Liver (tissue), 3 donors: ENCODE data around the gene WNT5A.

Experiments used
- ATF3 ChIP-seq: IDR thresholded peaks from 2 replicates; pipeline ENCODE4 v1.6.1; 2016; ENCODE audit warnings: antibody characterized with exemption
- CTCF ChIP-seq: fragments of 150-350 bp; IDR thresholded peaks from 2 replicates; pipeline ENCODE4 v1.5.1; 2017; ENCODE audit warnings: improper control_type of control experiment, low read depth, low read length; ENCODE audit not compliant: missing input control
- EGR1 ChIP-seq, 2 donors: IDR thresholded peaks; 2 replicates each; pipeline ENCODE4 v1.6.1; 2016 to 2018; ENCODE audit warnings: antibody characterized with exemption in 2 of 2, low read depth in 2 of 2
- GABPA ChIP-seq, 2 donors: IDR thresholded peaks in 1 of 2; conservative IDR thresholded peaks in 1 of 2; 2 replicates each; pipeline ENCODE4 v1.6.1; 2016; ENCODE audit warnings: antibody characterized with exemption in 2 of 2, mild to moderate bottlenecking in 1 of 2, moderate library complexity in 1 of 2
- HNF4G ChIP-seq: IDR thresholded peaks from 2 replicates; pipeline ENCODE4 v1.6.1; 2016; ENCODE audit warnings: antibody characterized with exemption
- JUND ChIP-seq, 2 donors: IDR thresholded peaks; 2 replicates each; pipeline ENCODE4 v1.6.1; 2016; ENCODE audit warnings: antibody characterized with exemption in 2 of 2
- MAX ChIP-seq: IDR thresholded peaks from 2 replicates; pipeline ENCODE4 v1.6.1; 2016; ENCODE audit warnings: antibody characterized with exemption
- REST ChIP-seq: IDR thresholded peaks from 2 replicates; pipeline ENCODE4 v1.6.1; 2016; ENCODE audit warnings: antibody characterized with exemption, mild to moderate bottlenecking
- RXRA ChIP-seq, 2 donors: IDR thresholded peaks; 2 replicates each; pipeline ENCODE4 v1.6.1; 2017 to 2018; ENCODE audit warnings: antibody characterized with exemption in 2 of 2, mild to moderate bottlenecking in 1 of 2
- SP1 ChIP-seq: IDR thresholded peaks from 2 replicates; pipeline ENCODE4 v1.6.1; 2018; ENCODE audit warnings: antibody characterized with exemption, mild to moderate bottlenecking
- TAF1 ChIP-seq: conservative IDR thresholded peaks from 2 replicates; pipeline ENCODE4 v1.6.1; 2016; ENCODE audit warnings: antibody characterized with exemption, mild to moderate bottlenecking
- YY1 ChIP-seq: IDR thresholded peaks from 2 replicates; pipeline ENCODE4 v1.6.1; 2016; ENCODE audit warnings: antibody characterized with exemption, mild to moderate bottlenecking
- ZBTB33 ChIP-seq: IDR thresholded peaks from 2 replicates; pipeline ENCODE4 v1.6.1; 2016; ENCODE audit warnings: antibody characterized with exemption
- donor health status: healthy.
- donor health status: healthy.

- TF ChIP-seq ATF3 (no peak), RXRA (IDR thresholded peaks at IDR 0.05) (no peak), CTCF (no peak), GABPA (IDR thresholded peaks at IDR 0.05 in 1 of 2, conservative IDR thresholded peaks at IDR 0.05 in 1 of 2) (no peak), YY1 (no peak), MAX (no peak), TAF1 (no peak), HNF4G (no peak), SP1 (no peak), EGR1 (IDR thresholded peaks at IDR 0.05; ENCODE audit: low read depth in 2 of 2) (no peak), ZBTB33 (no peak), JUND (IDR thresholded peaks at IDR 0.05) (no peak), REST (no peak)
These were observed 28.6 kb upstream of the WNT5A start for GRCh38 chr3:55515550-55516246.
